ENCODE results near the gene OGFOD2.

The OGFOD2 gene

DNA sequence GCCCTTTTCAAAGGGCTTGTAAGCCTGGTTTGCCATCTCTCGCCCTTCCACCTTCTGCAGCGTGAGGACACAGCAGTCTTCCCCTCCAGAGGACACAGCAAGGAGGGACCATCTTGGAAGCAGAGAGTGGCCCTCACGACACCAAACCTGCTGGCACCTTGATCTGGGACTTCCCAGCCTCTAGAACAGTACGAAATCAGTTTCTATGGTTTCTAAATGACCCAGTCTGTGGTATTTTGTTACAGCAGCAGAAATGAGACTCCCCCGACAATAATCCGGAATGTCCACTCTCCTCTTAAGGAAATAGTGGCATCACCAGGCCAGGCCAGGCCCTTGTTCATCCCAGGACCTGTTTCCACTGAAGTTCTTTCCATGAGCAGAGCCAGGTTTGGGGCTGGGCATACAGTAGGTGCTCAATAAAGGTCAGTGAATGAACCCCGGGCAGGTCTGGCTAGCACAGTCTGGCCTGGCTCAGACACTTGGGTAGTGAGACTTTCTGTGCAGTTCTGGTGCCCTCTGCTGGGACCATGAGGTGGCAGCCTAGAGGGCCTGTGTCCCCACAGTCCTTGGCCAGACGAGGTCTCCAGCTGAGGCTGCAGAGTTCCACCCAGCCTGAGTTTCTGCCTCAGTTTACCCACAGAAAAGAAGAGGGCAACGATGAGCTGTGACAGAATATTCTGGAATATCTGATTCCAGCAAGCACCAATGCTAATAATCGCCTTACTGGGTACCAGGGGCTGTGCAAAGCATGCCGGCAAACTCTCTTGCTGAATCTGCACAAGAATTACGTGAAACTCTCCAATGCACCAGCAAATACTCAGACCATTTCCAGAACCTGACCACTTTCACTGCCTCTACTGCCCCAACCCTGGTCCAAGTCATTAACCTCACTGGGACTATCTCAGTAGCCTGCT, 22.8 kb upstream of the OGFOD2 start:
- FAIRE-seq = no peak

DNA sequence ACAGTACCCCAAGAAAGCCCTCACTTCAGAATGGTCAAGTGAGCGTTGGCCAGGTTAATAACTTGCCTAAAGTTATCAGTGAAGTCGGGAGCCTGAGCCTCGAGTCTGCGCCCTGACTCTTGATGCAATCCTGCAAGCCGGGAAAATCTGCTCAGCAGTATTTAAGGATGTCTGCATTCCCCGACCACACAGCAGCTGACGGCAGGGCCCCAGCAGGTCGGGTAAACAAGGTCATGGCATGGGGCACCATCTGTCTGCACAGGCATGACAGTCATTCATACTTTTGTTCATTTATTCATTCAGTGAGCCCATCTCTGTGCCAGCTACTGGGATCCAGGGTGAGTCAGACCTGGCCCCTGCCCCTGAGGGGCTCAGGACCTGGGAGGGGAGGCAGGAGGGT, 19.9 kb upstream of the OGFOD2 start:
- FAIRE-seq = no peak

DNA sequence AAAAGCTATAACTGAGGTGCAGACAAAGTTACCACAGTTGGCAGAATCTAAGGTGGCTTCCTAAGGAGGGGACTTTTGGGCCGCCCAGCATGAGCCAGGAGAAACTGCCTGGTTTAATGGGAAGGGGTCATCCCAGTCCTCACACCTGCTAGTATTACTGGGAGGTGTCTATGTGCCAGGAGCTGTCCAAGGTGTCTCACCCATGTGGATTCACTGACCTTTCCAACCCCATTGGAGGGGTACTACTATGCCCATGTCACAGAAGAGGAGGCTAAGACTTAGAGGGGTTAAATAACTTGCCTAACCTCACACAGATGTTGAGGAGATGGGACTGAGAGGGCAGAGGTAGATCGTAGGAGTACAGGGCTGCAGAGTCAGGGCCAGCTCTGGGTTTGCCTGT, 19.0 kb upstream of the OGFOD2 start:
- FAIRE-seq = no peak

DNA sequence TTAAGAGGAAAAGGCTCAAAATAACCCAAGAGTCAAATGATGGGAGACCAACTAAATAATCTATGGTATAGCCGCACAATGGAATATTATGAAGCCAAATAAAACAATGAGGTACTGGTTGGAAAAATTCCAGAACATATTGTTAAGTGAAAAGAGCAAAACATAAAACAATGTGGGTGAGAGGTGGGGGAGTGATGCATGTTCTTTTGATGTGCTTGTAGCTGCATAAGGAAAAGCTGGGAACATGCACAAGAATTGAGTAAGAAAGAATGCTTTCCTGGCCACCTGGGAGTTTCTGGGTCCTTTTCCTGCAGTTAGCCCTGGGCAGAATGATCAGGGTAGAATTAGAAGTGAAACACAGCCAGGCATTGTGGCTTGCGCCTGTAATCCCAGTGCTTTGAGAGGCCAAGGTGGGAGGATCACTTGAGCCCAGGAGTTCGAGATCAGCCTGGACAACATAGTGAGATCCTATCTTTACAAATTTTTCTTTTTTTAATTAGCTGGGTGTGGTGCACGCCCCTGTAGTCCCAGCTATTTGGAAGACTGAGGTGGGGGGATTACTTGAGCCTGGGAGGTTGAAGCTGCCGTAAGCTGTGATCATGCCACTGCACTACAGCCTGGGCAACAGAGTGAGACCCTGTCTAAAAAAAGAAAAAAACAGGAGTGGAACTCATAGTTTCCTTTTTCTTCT, 16.7 kb upstream of the OGFOD2 start:
- no peak for FAIRE-seq

DNA sequence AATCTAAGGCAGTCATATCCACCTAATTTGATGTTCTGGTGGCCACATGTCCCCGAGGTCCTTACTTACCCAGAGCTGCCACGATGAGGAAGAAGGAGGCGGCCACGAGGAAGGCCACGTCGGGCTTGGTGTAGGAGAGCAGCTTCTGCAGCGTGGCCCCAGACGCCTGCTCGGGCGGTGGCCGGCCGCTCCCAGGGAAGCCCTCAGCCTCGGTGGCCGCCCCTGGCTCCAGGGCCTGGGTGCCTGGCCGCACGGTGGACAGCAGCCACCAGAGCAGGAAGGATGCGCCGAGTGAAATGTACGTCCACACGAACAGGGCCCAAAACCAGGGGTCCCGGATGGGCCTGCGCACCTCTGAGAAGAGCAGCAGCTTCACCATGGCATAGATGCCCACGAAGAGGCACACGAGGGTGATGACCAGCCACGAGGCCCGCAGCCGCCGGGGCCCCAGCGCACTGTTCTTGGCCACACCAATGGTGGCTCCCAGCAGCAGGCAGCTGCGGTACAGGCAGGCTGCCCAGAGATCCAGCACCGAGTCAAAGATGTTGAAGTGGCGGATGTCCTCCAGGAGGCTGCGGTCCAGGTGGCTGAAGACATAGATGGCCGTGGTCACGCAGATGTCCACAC, 15.4 kb upstream of the OGFOD2 start:
- FAIRE-seq = no peak

DNA sequence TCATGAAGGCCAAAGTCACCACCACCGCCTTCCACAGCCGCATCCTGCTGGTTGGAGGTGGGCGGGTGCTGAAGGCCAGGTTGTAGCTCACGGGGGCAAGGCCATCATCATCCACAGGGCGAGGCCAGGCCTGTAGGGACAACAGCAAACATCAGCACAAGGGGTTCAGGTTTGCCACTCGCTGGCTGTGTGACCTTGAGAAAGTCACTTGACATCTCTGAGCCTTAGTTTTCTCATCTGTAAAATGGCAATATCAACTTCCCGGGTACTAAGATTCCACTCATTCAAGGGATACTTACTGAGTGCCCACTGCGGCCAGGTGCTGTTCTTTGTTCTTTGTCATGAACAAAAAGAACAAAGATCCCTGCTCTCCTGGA, 14.9 kb upstream of the OGFOD2 start:
- FAIRE-seq = no peak

DNA sequence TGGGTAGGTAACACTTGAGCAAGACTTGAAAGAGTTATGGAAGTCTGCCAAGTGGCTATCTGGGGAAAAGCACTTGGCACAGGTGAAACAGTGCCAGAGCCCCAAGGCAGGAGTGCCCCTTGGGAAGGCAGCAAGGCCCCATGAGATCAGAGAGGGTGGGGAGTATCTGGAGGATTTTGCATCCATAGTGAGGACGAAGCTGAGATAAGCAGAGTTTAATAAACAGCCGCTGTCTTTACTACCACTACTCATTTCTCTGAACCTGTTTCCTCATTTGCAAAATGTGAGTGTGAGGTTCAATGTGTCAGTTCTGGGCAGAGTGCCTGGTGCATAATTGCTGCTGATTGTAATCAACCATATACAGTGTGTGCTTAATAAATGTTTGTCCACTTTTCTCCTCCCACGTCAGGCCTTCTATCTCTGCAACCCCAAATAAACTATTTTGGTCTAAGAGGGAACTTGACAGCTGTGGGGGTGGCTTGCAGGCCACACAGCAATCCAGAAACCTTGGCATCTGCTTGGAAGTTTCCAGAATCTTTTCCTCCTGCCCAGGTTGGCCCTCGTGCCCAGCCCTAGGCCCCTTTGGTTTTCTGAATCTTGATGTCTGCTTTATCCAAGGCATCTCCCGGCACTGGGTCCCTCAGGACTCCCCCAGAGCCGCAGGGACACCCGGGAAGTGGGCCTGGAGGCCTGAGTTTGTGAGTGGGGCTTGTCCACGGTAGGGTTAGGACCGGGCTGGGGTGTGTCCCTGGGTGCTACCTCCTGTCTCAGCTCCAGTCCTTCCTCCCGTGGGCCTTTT, 13.3 kb upstream of the OGFOD2 start:
- no peak for FAIRE-seq

DNA sequence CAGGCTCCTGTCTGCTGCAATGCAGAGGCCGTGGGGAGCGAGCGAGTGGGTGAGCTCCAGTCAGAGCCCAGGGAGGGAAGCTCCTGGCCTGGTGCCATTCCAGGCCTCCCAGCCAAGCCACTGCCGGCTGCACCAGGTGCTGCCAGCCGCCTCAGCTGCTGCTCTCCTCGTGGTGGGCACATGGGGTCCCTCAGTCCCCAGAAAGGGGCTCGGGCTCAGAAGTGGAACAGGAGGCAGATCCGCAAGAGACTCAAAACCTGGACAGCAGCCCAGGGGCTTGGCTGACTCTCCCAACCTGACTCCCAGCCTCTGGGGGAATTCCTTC, 11.1 kb upstream of the OGFOD2 start:
- no peak for FAIRE-seq

DNA sequence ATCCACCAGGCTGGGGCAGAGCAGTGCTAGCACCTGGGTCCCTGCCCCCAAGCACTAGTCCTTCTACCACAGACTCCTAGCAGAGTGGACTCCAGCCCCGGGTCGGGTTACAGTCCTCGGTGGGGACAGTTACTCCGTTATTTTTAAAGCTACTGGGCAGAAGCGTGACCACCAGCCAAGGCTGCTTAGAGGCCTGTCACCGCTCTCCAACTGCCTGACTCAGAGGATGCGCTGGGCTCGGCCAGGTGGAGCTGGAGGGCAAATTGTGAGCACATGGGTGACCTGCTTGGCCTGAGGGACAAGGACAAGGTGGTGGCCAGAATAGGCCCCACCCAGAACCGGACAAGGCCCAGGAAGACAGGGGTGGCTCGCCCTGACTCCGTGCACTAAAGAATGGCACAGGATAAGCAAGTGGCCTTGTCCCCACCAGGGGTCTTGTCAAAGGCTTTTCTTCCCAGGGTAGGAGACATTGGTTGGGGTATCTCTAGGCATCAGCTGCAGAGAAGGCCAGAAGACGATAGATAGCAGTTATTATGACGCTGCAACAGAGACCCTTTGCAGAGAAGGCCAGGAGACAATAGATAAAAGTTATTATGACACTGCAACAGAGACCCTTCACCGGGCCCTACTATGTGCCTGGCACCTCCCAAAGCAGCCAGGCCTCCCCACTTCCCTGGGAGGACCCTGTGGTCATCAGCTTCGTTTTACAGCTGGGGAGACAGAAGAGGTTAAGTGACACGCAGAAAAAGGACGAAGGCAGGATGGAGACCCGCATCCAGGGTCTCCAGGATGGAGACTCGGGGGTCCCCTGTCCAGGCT, 10.4 kb upstream of the OGFOD2 start:
- no peak for FAIRE-seq

DNA sequence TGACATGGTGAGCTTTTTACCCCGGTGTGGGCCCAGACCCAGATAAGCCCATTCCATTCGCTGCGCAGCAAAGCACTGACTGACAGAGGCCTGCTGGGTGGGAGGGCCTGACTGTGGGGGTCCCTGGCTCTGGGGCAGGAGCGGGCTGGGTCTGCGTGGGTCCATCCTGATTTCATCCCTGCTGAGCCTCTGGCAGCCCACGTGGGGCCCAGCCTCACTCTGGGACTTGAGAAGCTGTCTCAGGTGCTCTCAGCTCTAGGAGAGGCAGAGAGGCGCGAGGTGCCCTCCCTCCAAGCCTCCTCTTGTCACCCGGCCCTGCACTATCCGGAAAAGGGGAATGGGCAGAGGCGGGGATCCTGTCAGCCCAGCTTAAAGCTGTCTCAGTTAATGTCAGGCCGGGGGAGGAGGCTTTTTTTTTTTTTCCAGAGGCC, 9.7 kb upstream of the OGFOD2 start:
- FAIRE-seq = no peak

DNA sequence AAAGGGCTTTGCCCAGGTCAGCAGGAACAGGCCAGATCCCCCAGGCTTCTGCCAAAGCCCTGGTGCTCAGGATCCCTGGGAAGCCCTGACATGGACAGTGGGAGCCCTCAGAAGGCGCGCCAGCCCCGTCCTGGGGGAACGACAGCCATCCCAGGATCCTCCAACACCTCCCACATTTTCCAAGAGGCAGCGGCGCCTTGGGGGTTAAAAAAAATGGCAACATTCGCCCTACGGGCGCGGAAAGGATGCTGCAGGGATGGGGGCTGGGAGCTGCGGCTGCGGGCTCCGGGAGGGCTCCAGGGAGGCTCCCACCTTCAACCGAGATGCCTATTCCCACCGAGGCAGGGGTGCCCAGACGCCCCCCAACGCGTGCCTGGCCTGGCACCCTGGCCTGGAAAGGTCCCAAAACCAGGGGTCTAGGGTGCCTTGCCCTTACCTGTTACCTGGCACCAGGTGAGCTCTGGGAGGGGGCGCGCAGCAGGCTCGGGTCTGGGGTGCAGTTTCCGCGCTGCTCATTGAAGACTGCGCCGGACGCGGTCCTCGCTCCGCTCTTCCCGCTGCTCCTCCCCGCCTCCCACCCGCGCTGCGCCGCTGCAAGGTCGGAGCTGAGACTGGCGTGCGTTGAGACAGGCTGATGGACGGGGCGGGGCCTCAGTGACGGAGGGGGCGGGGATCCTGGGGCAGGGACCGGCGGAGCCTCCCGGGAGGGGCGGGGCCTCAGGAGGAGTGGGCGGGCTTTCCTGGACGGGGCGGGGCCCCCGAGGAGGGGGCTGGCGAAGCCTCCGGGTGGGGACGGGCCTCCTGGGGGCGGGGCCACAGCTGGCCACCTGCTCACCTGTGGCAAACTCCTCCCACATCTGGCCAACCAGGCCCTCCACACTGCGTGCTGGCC, 8.9 kb upstream of the OGFOD2 start, which contains the start of gene ABCB9:
ABCB9 (minus strand) TSS at position 613 of the 892 bp plus-strand sequence. CDS start 6,228 bp downstream, outside the sequence.
- no peak for FAIRE-seq

DNA sequence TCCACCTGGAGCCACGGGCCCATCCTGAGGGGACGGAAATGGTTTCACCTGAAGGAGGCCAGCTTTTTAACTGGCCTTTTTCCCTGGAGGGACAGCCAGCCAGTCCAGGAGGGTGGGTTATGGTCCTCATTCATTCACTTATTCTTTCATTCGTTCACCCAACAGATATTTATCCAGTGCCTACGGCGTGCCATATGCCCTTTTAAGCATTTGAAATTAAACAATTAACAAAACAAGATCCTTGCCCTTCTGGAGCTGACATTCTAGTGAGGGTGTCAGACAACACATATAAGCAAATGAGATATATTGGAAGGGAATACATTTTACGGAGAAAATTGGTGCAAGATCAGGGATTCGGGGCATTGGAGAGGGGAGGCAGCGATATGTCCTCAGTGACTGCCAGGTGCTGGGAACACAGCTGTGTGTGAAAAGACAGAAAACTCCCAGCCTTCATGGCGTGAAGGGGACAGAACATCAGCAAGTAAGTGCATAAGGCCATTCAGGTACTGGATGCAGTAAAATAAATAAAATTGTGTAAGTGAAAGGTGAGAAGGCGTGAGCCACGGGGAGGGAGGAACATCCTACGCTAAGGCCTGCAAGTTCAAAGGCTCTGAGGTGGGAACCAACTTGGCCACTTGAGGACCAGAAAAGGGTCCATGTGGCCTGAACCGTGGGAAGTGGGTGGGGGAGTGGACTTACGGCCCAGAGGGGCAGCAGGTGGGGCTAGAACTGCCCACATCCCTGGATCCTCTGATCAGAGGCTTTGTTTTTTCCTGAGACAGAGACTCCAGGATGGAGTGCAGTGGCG, 8.1 kb upstream of the OGFOD2 start:
- no peak for FAIRE-seq

DNA sequence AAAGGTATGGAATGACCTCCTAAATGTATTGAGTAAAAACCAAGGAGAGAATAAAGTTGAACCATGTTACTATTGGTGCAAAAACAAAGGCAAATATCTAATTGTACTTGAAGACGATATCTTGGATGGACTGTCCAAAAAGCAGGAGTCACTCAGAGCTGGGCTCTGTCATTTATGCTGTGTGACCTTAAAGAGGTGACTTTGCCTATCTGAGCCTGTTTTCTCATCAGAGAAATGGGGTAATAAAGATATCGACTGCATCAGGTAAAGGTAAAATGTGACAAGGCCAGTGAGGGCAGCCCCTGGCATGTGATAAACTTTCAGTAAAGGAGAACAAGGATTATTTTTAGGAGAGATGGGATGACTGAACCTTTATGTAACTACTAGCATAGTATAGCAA, 6.9 kb upstream of the OGFOD2 start:
- no peak for FAIRE-seq

DNA sequence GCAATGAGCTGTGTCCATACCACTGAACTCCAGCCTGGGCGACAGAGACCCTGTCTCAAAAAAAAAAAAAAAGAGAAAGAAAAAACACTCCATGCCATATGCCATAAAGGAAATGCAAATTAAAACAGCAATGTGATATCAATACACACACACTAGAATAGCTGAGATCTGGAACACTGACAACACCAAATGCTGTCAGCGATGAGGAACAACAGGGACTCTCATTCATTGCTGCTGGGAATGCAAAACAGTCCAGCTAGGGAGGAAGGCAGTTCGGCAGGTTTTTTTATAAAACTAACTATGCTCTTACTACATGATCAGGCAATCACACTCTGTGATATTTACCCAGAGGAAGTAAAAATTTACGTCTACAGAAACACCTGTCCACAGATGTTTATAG, 5.4 kb upstream of the OGFOD2 start:
- no peak for FAIRE-seq

DNA sequence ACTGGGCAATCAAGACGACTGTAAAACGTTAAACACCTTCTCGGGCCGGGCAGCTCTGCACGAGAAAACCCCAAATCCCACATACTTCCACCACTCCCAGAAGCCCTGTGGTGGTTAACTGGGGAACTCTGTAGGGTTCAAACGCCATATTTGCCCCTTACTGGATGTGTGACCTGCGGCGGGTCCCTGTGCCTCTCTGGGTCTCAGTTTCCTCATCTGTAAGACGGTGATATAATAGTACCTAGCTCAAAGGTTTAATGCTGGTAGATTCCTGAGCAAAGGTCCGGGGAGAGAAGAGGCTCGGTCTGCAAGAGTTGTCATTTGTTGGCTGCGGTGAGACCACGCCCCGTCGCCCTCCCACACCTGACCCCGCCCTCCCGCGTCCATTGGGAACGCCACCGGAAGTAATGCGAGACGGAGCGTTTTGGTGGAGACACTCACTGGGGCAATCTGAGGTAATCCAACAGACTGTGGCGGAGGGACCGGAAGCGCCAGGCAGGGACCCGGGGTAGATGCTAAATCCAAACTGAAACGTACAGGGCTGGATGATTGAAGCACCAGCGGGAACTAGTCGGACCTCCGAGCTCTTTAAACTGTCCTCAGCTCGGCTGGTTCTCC, 661 bp upstream of the OGFOD2 start:
- FAIRE-seq = peak; percentile 5

DNA sequence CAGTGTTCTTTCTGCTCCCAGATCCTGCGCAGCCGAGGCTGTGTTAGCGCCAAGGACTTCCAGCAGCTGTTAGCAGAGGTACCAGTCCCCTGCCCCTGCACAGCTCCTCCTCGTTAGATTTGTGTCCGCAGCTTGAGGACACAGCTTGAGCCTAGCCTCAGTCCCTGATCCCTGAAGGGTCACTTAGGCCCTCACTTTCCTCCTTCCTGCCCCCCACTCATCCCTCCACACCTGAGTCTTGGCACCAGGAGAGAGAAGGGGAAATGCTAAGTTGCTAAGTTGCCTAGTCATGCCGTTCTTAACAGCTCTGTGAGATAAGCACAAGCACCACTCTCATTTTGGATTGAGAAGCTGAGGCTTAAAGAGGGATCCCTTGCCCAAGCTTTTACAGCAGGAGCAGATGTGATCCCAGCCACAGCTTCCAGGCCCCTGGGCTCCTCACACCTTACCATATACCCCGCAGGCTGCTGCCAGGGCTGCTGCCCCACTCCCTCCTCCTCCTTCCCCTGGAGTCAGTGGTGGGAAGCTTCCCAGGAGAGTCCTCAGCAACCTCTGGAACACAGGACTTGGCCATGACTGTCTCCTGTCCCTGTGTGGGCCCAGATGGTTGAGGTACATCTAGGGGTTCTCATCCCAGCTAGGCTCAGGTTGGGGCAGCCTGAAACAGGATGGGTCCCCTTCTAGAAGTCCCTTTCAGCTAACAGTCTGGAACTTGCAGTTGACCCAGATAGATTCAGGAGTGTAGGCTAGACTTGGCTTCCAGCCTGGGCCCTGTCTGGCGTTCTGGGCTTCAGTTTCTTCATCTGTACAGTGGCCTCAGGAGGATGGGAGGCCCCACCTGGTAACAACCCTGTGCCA, 975 bp downstream of the OGFOD2 start:
- no peak for FAIRE-seq

DNA sequence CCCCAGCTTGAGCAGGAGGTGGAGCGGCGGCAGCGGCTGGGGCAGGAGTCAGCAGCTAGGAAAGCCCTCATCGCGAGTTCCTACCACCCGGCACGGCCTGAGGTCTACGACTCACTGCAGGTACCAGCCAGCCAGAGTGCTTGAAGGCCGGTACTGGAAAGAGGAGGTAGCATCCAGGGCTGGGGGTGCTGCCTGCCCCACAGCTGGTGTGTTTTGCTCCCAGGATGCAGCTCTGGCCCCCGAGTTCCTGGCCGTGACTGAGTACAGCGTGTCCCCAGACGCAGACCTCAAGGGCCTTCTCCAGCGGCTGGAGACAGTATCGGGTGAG, 1.6 kb downstream of the OGFOD2 start:
- FAIRE-seq = no peak

DNA sequence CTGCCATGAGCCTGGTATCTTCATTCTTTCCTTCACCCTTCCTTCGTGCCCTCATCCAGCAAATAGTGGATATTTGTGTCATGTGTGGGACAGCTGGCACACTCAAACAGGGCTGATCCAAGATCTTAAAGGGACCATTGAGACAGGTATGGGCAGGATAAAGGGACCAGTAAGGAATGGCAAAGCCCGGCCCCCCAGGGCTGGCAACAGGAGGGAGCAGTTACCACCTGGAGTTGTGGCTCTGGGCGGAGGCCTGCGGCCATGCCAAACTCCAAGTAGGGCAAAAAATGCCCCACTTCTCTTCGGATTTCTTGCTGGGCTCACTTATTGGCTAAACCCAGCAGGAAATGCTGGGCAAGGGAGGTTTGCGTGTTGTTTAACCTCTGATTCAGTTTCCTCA, 2.1 kb downstream of the OGFOD2 start:
- no peak for FAIRE-seq

Measured in colon (tissue), 2 donors.